Stimulated activated CD4-positive, alpha-beta T cell treated with anti-CD3 and anti-CD28 coated beads, Interleukin-15, amount 100 ng/mL, for 48 hours (primary cell): ENCODE measurements around the gene FSTL4.
A peak's percentile ranks its signal among the peaks of the same experiment; 100 is the strongest.

Source experiments
- DNase-seq, 2 donors: peaks; one replicate each; pipeline ENCODE4 v3.0.0-alpha.2; 2020; ENCODE audit warnings: low read depth in 2 of 2

The FSTL4 gene

DNA sequence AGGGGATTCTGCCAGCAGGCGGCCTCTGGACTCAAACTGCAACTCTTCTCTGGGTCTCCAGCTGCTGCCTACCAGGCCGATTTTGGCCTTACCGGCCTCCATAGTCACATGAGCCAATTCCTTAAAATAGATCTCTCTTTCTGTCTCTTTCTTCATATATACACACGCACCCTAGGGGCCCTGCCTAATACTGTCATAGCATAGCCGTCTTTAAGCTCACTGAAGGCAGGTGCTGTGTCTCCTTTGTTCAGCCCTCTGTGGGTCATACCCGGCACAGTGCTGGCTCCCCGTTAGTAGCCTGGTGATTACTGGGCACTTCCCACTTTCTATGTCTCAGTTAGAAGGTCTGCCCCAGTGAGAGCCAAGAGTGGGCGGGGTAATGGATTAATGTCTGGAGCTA, 419.6 kb downstream of the FSTL4 start:
- no peak for DNase-seq

DNA sequence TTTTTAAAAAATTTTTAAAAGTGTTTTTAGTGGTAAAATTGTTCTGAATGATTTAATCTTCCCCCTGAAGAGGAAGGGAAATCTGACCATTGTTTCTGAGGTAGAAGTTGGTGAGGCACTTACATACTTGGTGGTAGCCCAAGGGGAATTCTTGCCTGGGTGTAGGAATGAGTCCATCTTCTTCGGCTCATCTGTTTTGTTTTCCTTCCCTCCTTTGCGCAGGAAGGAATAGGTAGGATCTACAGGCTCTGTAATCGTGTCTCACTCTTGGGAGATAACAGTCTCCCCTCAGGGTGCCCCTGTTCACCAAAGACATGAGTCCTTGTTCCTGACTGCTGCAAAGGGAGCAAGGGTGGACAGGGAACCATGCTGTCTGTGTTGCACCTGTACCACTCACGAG, 422.5 kb downstream of the FSTL4 start:
- DNase-seq = no peak

DNA sequence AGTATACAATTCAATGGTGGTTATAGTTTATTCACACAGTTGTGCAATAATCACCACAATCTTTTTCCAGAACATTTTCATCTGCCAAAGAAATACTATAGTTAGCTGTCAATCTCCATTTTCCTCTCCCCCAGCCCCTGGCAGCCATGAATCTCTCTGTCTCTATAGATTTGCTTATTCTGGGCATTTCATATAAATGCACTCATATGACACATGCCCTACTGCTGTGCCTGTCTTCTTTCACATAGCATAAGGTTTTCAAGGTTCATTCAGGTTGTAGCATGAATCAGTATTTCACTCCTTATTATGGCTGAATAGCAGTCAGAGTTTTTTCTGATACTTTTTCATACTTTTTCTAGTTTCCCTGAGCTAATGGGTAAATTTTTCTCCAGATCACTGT, 432.9 kb downstream of the FSTL4 start:
- DNase-seq = no peak

DNA sequence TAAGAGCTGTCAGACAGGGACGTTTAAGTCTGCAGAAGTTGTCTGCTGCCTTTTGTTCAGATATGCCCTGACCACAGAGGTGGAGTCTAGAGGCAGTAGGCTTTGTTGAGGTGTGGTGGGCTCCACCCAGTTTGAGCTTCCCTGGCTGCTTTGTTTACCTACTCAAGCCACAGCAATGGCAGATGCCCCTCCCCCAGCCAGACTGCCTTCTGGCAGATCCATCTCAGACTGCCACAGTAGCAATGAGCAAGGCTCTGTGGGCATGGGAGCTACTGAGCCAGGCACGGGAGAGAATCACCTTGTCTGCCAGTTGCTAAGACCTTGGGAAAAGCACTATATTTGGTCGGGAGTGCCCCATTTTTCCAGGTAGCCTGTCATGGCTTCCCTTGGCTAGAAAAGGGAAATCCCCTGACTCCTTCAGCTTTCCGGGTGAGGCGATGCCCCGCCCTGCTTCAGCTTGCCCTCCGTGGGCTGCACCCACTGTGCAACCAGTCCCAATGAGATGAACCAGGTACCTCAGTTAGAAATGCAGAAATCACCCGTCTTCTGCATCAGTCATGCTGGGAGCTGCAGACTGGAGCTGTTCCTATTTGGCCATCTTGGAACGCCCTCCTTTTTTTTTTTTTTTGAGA, 441.5 kb downstream of the FSTL4 start:
- DNase-seq = peak; percentile 10 to 19

DNA sequence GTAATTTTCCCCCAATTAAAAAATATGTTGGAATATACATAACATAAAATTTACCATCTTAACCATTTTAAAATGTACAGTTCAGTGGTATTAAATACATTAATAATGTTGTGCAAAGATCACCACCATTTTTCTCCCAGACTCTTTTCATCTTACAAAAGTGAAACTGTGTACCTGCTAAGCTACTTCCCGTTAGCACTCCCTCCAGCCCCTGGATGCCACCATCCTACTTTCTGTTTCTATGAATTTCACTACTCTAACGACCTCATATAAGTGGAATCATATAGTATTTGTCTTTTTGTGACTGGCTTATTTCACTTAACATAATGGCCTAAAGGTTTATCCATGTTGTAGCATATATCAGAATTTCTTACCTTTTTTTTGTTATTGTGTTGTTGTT, 447.6 kb downstream of the FSTL4 start:
- DNase-seq = no peak

DNA sequence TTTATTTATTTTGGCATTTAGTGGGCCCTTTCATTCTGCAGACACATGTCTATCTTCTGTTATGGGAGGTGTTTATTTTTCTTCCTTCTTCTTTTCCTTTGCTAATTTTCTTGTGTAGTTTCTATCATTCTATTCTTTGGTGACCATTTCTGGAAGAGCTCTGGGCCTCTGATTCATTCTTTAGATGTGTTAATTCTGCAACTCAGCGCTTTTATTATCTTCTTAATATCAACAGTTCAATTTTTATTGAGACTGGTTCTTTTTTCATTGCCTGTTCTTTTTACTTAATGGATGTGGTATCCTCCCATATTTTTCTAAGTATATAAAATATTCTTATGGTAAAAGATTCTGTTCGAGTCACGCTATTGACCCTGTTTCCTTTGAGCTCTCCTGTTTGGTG, 448.5 kb downstream of the FSTL4 start:
- DNase-seq = no peak

DNA sequence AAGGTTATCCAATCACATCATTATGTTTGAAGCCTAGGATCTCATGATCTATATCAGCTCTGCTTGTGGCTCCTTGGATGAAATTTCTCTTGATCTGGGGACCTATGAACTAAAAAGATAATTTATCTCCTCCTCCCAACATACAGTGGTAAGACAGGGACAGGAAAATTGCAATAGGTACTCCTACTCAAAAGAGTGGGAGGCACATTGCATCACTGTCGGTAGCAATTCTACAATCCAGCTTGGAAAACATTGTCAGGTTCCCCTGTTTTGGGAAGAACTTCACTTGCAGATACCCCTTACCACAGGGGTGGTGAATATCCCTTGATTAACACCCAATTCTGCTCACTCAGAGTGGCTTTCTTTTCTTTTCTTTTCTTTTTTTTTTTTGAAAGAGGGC, 452.8 kb downstream of the FSTL4 start:
- DNase-seq = no peak

DNA sequence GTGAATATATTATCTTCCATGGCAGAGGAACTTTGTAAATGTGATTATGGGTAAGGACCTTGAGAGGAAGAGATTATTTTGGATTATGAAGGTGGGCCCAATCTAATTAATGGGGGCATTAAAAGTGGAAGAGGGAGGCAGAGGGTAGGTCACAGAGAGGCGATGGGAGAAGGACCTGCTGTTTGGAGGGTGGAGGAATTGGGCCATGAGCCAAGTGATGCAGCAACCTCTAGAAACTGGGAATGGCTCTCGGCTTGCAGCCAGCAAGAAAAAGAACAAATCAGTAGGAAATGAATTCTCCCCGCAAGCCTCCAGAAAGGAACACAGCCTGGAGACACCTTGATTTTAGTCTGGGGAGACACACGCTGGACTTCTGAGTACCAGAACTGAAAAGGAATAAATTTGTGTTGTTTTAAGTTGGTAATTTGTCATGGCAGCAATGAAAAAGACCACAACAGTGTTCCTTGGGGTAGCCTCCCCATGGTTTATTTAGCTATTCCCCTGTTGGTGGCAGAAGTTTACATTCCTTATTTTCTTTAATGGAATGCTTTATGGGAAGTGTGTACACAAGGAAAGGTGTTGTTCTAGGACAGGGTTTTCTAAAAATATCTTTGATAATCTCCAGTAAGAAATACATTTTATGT, 456.9 kb downstream of the FSTL4 start:
- no peak for DNase-seq

DNA sequence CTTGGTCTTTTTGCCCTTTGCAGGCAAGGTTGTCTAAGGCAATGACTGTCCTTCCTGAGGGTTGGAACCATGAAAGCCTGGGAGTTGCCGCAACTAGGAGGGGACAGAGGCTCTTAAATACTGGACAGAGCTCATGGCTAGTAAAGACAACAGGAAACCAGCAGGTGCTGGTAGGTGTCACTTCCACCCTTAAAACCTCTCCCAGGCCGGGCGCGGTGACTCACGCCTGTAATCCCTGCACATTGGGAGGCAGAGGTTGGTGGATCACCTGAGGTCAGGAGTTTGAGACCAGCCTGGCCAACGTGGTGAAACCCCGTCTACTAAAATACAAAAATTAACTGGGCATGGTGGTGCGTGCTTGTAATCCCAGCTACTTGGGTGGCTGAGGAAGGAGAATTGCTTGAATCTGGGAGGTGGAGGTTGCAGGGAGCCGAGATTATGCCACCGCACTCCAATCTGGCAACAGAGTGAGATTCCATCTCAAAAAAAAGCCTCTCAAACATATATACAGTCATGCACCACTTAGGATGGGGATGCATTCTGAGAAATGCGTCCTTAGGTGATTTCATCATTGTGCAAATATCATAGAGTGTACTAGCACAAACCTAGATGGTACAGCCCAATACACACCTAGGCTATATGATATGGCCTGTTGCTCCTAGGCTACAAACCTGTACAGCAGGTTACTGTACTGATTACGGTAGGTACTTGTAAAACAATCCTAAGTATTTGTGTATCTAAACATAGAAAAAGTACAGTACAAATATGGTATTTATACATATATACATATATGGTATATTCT, 457.9 kb downstream of the FSTL4 start:
- DNase-seq = no peak

DNA sequence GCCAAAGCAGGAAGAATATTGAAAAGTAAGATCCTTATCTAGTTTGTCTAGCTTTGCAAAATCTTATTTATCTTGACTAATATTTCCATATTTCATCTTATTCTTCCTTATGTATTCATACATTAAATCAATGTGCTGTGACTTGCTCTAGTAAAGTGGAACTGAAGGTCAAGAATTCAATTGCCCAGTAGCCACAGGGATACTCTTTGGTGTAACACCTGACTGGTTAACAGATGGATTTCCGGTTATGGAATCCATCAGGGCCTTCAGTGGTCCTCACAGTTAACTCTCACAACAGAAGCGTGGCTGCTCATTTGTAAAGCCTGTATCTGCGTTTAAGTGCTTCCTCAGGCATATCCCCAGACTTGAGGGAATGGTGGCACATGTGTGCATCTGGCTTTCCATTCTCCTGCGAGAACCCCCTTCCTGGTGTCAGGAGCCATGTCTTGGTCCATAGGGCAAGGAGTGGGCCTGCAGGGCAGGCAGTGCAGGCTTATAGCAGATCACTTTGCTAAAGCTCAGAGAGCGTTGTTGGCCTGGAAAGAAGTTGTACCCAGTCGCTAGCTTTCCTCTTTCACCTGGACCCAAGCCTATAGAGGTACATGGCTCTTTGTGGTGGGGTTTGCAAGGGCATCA, 461.3 kb downstream of the FSTL4 start:
- no peak for DNase-seq

DNA sequence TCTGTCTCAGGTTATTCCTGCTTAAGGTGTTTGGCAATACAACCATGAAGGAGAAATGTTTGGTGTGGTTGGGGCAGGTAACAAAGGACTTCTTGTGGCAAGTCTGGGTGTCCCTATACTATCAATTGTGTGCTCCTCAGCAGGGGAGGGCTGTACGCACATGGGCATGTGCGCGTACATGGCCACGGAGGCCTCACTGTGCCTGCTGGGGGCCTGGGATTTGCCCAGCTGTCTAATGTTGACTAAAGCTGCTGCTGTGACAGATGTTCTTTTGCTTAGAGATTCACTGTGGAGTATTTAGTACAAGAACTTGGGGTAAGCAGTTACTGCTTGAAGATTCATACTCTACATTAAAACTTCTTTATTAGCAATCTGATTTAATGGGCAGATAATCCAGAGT, 463.0 kb downstream of the FSTL4 start:
- DNase-seq = no peak

DNA sequence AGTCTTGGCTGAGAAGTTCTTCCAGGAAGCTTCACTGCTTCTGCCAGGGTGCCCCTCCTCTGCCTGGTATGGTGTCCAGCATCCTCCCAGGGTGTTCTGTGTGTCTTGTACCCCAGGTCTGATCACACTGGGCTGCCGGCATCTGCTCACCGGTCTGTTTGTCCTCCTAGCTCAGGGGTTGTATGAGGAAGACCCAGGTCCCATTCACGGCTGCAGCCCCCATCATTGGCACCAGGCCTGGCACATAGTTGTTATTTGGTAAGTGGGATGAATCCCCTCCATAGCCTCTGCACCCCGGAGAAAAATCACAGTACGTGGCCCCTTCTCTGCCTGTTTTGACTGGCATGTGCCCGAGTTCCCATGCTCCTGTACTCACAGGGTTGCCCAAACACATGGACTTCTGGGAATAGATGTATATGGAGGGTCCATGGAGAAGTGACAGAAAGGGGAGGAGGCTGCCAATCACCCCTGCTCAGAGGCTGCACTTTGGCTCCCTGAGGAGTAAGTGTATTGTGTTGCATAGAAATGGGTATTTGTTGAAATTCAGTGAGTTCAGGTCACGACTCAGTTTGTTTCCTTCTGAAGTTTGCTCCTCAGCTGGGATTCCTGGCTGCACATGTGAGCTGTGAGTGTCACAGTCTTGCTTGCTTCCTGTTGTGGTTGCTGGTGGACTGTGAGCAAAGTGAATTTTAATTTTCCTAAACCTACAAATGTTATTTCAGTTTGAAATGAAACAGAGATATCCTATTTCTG, 464.4 kb downstream of the FSTL4 start:
- DNase-seq = no peak

DNA sequence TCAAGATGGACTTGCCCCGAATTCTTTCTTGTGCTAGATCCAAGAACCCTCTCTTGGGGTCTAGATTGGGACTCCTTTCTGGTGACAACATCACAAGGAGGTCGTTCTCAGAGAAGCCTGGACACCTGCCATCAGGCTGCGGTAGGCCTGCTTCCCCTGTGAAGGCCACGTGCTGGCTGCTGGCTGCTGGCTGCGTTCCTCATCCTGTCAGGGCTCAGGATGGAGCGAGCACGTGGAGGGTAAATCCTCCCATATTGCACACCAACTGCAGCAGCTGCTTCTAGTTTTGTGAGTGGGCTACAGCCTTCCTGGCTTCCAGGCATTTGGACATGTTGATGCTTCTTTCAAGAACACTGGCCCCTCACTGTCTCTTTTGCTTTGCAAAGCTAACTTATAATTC, 464.9 kb downstream of the FSTL4 start:
- no peak for DNase-seq
